Bone marrow (tissue), 2 donors: ENCODE measurements around the gene PFDN2.

ENCODE experiments used
- DNase-seq, 2 donors: peaks; one replicate each; lab custom pipeline; 2025; lab: John Stamatoyannopoulos, UW

PFDN2 gene, protein sequence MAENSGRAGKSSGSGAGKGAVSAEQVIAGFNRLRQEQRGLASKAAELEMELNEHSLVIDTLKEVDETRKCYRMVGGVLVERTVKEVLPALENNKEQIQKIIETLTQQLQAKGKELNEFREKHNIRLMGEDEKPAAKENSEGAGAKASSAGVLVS

DNA sequence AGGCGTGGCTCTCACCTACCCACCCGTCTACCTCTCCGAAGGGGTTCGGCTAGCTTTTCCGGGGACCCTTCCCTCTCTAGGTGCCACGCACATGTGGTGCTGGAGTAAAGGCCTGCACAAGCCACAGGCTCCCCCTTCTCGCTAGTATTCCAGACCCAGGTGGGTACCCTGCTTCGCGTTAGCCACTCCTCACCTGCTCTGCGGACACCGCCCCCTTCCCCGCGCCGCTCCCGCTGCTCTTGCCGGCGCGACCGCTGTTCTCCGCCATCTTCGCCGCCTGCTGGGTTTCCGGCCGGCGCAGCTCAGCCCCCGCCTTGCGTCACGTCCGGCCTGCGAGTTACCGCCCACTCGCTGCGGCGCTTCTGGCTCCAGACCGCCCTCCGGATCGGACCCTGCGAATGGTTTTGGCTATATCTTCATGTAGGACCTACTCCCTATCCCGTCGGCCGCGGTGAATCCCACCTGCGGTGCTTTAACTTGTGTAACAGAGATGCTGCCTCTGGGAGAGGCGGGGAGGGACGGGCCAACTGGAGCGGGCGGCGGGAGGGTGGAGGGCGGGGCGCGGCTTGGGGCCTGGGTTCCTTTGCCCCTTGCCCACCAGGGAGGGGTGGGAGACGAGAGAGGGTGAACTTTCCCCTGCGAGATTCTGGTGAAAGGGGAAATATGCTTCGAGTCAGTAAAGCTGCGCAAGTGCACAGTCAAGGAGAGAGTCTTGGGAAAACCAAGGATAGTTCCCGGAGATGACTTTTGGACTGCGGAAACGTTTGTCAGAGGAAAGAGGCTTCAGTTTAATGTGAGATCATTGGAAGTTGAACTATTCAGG lies at the start of gene PFDN2, which contains the start of gene NIT1:
Gene PFDN2 (minus strand): TSS at position 279 of the 823 bp plus-strand sequence. CDS start 11 bp downstream, at position 268.
Gene NIT1 (plus strand): TSS at position 347 of the 823 bp plus-strand sequence. CDS start 72 bp downstream, at position 419.
- peak; percentile 68 to 76 for DNase-seq

DNA sequence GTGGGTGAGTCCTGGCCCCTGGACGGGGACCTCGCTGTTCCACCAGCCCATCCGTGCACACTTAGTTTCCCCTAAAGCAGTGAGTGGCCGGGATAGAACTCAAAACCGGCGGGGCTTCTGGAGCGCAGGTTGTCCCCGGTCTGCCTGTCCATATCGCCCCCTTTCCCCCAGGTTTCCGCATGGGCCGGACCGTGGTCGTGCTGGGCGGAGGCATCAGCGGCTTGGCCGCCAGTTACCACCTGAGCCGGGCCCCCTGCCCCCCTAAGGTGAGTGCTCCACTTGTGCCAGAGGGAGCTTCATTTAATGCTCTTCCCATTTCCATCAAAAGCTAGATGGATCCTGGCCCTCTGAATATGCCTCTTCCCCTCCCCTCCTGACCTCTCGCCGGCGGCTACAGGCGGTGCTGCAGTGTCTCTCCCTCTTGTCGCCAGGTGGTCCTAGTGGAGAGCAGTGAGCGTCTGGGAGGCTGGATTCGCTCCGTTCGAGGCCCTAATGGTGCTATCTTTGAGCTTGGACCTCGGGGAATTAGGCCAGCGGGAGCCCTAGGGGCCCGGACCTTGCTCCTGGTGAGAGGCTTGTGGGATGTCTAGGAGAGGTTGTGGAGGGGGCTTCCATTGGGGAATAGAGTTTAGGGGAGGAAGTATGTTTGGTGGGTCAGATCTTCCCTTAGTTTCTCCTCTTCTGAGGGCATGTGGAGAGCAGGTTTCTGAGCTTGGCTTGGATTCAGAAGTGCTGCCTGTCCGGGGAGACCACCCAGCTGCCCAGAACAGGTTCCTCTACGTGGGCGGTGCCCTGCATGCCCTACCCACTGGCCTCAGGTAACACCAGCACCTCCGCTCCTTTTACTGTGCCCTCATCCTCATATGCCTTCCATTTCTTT lies 49.1 kb upstream of the PFDN2 start:
- DNase-seq: no peak

DNA sequence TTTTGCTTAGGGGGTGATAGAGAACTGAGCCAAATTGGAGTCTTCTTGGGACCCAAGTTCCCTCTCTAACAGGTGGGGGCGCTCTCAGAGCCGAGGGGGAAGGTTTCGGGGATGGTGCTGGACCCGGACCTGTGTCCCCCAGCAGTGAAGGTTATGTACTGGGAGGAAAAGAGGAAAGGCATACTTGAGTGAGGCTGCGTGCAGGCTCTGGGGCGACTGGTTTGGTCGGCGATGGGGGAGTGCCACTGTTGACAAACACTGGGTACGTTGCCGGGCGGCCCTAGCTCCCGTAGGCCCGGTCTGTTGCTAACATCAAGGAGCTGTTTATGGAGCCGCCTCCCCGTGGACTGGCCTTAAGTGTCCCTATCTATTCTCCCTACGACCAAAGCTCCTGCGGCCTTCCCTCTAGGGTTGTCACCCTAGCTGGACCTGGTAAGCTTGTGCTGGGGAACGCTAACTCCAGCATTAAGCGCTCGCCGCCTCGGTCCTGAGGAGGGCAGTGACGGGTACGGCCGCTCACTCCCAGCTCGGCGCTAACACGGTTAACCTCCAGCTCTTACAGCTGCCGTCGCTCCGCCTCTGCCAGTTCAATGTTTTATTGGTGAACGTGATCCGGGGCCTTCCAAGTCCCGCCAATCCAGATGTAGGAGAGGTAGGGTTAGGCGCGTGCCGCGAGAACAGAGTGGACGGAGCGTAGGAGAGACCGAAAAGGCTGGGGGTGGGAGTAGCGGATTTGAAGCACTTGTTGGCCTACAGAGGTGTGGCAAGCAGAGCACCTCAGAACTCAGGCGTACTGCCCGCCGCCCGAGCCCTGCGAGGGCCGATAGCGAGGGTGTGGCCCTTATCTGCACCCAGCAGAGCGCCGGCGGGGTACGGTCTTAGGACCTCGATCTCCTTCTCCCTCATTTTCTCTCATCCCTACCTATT lies 48.2 kb upstream of the PFDN2 start, which contains the start of gene PPOX:
Gene PPOX (plus strand): TSS at position 685 of the 927 bp plus-strand sequence. CDS start 422 bp downstream, outside the sequence.
- peak; percentile 83 to 97 for DNase-seq

DNA sequence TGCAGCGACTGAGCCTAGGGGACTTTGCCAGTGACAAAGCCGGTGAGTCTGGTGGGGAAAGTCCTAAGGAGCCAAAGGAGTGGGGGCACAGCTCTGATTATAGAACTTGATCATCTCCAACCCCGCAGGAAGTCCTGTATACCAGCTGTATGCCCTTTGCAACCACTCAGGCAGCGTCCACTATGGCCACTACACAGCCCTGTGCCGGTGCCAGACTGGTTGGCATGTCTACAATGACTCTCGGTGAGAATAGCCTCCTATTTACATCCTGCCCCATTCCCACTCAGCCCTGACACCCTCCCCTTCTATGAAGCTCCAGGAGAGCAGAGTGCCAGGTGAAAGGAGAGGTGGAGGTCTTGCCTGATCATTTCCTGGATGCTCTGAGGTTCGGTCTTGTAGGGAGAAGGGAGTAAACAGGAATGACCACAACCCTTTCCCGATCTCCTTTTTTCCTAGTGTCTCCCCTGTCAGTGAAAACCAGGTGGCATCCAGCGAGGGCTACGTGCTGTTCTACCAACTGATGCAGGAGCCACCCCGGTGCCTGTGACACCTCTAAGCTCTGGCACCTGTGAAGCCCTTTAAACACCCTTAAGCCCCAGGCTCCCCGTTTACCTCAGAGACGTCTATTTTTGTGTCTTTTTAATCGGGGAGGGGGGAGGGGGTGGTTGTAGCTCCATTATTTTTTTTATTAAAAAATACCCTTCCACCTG lies 47.2 kb upstream of the PFDN2 start:
- DNase-seq: no peak

DNA sequence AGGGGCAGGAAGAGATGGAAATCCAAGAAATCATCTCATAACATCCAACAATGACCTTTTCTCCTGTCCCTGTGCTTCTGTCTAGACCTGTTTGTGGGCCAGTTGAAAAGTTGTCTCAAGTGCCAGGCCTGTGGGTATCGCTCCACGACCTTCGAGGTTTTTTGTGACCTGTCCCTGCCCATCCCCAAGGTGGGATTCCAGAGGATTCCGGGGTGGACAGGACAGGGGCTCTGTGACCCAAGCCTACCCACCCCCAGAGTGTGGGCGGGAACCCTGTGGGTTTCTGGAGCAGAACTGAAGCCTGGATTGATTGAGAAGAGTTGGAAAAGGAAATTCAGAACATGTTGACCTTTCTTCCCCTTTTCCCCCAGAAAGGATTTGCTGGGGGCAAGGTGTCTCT lies 46.0 kb upstream of the PFDN2 start:
- no peak for DNase-seq

DNA sequence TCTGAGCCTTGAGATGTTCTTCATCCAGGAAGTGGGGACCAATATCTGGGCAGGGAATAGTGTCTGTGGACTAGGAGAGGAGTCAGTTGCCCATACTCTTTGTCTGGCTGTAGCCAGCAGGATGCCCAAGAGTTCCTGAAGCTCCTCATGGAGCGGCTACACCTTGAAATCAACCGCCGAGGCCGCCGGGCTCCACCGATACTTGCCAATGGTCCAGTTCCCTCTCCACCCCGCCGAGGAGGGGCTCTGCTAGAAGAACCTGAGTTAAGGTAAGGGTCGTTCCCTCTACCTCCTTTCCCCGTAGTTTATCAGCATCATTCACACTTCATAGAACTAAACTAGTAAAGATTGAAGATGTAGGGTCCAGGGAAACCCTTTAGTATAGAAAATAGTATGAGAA lies 45.0 kb upstream of the PFDN2 start:
- no peak for DNase-seq

DNA sequence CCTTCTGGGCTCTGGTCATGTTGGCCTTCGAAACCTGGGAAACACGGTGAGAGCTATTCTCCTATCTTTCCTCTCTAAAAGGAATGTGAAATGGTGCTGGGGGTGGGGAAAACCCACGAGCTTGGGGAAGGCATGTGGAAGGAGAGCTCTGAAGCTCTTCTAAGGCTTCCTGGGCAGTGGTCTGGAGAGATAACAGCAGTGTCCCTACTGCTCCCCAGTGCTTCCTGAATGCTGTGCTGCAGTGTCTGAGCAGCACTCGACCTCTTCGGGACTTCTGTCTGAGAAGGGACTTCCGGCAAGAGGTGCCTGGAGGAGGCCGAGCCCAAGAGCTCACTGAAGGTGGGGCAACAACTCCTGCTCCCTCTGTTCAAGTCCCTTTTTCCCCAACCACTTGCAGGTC lies 44.2 kb upstream of the PFDN2 start:
- DNase-seq: no peak

DNA sequence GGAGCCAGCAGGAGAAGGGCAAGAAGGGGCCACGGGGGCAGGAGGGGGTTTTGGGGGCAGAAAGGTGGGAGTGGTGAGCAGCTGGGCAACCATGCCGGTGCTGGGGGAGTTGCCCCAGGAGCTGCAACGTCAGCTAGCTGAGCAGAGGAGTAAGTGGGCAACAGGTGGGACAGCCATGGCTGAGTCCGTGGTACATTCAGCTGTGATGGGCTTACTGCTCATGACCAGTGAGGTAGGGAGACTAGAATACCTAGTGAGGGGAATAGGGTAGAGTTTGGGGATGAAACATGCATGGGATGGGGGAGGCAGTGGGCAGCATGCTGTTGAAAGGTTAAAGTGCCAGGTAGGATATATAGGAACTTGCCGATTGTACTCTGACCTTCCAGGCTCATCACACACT lies 43.8 kb upstream of the PFDN2 start:
- DNase-seq: no peak

DNA sequence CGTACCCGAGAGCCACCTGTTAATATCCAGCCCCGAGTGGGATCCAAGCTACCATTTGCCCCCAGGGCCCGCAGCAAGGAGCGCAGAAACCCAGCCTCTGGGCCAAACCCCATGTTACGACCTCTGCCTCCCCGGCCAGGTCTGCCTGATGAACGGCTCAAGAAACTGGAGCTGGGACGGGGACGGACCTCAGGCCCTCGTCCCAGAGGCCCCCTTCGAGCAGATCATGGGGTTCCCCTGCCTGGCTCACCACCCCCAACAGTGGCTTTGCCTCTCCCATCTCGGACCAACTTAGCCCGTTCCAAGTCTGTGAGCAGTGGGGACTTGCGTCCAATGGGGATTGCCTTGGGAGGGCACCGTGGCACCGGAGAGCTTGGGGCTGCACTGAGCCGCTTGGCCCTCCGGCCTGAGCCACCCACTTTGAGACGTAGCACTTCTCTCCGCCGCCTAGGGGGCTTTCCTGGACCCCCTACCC lies 42.9 kb upstream of the PFDN2 start:
- no peak for DNase-seq

DNA sequence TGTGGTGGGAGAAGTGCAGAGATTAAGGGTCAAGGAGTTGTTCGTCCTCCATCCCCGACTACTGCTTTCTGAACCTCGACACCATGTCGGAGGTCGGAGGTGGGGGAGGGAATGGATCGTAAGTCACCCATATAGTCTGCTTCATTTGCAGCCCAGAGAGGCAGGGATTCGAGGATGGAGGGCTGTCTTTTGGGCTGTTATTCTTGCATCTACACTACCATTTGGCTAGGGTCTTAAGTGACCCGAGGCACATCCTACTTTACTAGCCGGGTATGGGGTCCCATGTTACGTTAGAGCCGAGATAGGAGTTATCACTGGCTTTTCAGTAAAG lies 42.0 kb upstream of the PFDN2 start:
- DNase-seq: no peak

DNA sequence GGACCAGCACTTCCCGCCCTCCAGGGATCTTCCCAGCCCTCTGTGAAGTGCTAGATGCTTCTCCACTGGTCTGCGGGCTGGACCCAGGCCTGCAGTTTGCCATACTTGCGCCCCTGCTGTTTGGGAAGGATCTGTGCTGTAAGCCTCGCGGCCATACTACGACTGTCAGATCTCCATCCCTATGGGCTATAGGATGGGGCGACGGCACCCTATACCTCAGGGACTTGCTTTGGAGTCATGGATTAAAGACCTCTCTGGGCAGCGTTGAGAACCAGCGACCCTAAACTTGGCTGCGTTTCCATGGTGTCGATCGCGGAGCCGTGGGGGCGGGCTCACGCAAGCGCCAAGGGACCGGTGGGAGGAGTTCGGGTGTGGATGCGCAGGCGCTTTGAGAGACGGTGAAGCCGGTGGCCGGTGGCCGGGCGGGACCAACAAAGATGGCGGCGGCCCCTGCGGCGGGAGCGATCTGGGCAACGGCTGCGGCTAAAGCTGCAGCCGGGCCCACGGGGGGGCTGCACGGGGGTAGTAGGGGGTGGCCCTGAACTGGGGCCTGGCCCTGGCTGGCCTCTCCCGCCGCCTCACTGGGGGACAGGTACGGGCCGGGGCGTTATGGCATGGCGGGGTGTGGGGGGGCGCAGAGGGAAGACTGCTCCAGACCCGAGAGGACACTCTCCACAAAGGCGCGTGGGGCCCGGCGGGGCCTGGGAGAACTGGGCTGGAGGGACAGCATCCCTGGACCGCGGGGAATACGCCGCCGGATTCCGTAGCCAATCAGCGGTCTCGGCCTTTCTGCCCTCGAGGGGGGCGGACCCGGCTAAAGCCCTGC lies 41.5 kb upstream of the PFDN2 start, which contains the start of gene USP21:
Gene USP21 (plus strand): TSS at position 414 of the 826 bp plus-strand sequence. CDS start 1,141 bp downstream, outside the sequence.
- peak; percentile 82 to 87 for DNase-seq

DNA sequence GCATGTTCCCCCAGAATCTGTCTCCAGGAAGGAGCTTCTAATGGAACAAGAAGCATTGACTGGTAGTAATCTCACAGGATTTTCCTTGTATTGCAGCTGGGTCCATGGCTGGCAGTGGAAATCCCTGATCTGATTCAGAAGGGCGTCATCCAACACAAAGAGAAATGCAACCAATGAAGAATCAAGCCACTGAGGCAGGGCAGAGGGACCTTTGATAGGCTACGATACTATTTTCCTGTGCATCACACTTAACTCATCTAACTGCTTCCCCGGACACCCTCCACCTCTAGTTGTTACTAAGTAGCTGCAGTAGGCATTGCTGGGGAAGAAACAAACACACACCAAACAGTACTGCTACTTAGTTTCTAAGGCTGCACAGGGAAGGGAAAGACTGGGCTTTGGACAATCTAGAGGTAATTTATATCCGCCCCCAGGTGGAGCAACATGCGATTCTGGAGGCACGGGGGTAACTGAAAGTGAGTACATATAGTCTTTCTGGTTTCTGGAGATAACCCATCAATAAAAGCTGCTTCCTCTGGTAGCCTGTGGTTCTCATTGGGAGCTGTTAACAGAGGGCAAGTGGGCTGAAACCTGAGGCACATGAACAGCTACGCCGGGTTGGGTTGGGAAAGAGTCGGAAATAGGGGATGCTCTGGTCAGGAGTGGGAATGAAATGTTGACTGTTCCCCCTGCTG lies 40.6 kb upstream of the PFDN2 start:
- DNase-seq: no peak

DNA sequence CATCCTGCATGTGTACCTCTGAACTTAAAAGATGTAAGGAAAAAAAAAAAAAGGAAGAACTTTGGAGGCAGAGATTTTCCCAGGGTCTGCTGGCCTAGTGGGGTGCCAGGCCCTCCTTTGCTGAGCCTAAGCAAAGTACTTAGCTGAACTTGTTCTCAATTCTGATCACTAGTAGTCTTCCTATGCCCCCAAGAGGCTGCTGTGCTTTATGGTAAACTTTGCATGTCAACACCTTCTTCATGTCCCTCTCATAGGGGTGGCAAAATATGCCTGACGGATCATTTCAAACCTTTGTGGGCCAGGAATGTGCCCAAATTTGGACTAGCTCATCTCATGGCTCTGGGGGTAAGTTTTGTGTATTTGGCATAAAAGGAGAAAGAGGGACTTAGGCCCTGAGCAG lies 40.0 kb upstream of the PFDN2 start:
- no peak for DNase-seq

DNA sequence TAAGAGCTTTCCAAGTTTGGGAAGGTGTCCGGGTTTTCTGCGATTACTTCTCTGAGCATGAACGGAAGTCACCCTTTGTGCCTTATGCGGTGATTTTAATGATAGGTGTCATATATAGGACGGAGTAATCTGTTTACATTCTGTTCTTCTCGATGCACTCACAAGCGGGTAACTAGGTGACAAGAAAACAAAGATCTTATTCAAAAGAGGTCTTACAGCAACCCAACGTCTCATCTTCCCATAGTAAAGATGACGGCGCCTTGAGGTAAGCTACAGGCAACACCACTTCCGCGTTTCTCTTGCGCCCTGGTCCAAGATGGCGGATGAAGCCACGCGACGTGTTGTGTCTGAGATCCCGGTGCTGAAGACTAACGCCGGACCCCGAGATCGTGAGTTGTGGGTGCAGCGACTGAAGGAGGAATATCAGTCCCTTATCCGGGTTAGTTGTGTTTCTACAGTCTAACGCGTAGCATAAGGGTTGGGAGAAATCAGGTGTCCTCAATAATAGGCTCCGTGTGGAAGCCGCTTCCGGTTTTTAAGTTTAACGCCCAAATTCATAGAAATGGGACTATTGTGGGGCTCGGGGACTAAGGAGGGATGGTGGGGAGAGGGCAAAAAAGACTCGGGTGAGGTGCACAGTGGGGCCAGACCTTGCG lies 36.0 kb upstream of the PFDN2 start, which contains the start of gene UFC1:
Gene UFC1 (plus strand): TSS at position 297 of the 656 bp plus-strand sequence. CDS start 20 bp downstream, at position 317.
- DNase-seq: peak; percentile 51 to 89

DNA sequence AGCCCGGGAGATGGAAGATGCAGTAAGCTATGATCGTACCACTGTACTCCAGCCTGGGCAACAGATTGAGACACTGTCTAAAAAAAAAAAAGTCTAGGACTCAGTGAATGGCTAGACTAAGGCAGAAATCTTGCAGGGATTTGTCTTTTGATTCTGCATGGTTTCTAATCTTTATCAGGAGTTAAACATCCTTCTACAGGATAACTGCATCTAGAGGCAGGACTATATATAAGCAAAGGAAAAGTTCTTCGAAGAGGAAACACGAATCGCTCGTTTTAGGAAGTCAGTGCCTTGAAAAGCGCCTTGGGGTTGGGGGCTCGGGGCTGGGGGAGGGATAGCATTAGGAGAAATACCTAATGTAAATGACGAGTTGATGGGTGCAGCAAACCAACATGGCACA lies 35.3 kb upstream of the PFDN2 start:
- DNase-seq: no peak

DNA sequence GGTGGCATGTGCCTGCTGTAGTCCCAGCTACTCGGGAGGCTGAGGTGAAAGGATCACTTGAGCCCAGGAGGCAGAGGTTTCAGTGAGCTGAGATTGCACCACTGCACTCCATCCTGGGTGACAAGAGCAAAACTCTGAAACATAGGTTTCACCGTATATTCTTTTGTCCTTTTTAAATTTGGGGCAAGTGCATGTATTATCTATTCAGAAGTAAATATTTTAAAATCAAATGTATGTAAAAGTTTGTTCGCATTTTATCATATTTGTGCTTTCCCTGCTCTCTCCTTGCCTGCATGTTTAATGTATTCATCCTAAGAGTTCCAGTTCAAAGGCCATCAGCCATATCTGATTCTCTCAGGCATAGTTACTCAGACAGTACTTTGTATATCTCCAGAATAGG lies 28.0 kb upstream of the PFDN2 start:
- DNase-seq: no peak

DNA sequence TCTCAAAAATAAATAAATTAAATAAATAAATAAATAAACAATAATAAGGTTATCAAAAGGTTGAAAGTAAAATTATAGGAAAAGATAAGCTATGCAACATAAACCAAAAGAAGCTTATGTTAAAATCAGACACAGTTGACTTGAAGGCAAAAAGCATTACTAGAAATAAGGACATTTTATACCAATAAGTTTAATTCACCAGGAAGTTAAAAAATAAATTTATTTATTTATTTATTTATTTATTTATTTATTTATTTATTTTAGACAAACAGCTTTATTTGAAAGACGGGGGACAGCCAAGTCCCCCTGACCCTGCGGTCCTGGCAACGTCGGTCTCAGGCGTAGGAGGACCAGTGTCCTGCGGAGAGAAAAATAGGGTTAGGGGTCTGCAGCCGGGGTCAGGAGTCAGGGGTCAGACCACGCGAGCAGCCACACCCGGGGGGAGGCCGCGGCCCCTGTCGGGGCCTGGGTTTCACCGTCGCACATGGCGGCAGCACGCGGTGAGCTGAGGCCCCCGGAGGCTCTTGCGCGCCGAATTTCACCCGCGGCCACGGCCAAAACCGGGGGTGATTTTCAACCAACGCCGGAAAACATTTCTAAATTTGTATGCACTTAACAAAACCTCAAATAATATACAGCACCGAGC lies 23.0 kb upstream of the PFDN2 start:
- no peak for DNase-seq

DNA sequence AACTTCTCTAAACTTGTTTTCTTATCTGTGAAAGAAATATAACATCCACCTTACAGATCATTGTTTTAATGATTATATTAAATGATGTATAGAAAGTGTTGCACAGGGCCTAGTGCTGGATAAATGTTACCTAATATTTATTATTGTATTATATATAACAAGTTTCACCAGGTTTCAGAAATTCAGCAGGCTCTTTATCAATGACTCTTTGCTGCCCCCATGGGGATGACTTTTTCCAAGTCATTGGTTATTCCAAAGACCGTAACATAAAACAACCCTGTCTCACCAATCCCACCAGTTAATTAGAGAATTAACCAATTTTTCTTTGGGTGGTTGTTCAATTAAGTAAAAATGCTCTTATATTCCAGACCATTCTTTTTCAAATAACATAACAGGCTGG lies 21.9 kb upstream of the PFDN2 start:
- peak in 1 of 2 donors; percentile 19 for DNase-seq
